ENCODE data around the gene CEBPE. TPM values are rescaled to one million over a fixed set of nuclear protein-coding genes. Genes with fewer than 3 reads are reported as not detected.

CEBPE gene
- total RNA-seq, 1 donor from 2014 or later = not detected

Small RNA genes lying within 50 kb of the gene (small RNA-seq; reads per million reads assigned to genes)
- not detected for gene RNU6-1138P

Other genes with a start within 250 kb of the CEBPE start
- gene LRP10, start 247.5 kb downstream of the CEBPE start, total RNA-seq = 2.9 TPM
- gene REM2, start 236.0 kb downstream of the CEBPE start, total RNA-seq = 2.4 TPM
- 73.4 TPM for gene RBM23, start 200.1 kb downstream of the CEBPE start, total RNA-seq
- 61.1 TPM for gene PRMT5, start 189.9 kb downstream of the CEBPE start, total RNA-seq
- 23.2 TPM for gene HAUS4, start 162.2 kb downstream of the CEBPE start, total RNA-seq
- gene AJUBA, start 136.7 kb downstream of the CEBPE start, total RNA-seq = 4.5 TPM
- 4.5 TPM for gene C14orf93, start 109.1 kb downstream of the CEBPE start, total RNA-seq
- gene PSMB5, start 84.4 kb downstream of the CEBPE start, total RNA-seq = 194 TPM
- gene PSMB11, start 77.0 kb downstream of the CEBPE start, total RNA-seq = under 0.01 TPM
- gene CDH24, start 61.7 kb downstream of the CEBPE start, total RNA-seq = 9.4 TPM
- gene ACIN1, start 24.1 kb downstream of the CEBPE start, total RNA-seq = 73.0 TPM
- gene C14orf119, start 23.8 kb downstream of the CEBPE start, total RNA-seq = 22.0 TPM
- gene CIROP, start 14.3 kb downstream of the CEBPE start, total RNA-seq = not detected
- gene SLC7A8, start 64.4 kb upstream of the CEBPE start, total RNA-seq = 4.1 TPM
- gene RNF212B, start 118.7 kb upstream of the CEBPE start, total RNA-seq = not detected
- gene HOMEZ, start 166.9 kb upstream of the CEBPE start, total RNA-seq = 2.0 TPM
- 4.5 TPM for gene PPP1R3E, start 183.6 kb upstream of the CEBPE start, total RNA-seq
- gene BCL2L2, start 187.6 kb upstream of the CEBPE start, total RNA-seq = 10.6 TPM
- 70.1 TPM for gene PABPN1, start 202.2 kb upstream of the CEBPE start, total RNA-seq
- gene SLC22A17, start 233.6 kb upstream of the CEBPE start, total RNA-seq = 154 TPM
- gene EFS, start 245.9 kb upstream of the CEBPE start, total RNA-seq = 6.9 TPM

Data from frontal cortex (tissue), 1 donor.